ENCODE results near the gene PAF1.

DNA sequence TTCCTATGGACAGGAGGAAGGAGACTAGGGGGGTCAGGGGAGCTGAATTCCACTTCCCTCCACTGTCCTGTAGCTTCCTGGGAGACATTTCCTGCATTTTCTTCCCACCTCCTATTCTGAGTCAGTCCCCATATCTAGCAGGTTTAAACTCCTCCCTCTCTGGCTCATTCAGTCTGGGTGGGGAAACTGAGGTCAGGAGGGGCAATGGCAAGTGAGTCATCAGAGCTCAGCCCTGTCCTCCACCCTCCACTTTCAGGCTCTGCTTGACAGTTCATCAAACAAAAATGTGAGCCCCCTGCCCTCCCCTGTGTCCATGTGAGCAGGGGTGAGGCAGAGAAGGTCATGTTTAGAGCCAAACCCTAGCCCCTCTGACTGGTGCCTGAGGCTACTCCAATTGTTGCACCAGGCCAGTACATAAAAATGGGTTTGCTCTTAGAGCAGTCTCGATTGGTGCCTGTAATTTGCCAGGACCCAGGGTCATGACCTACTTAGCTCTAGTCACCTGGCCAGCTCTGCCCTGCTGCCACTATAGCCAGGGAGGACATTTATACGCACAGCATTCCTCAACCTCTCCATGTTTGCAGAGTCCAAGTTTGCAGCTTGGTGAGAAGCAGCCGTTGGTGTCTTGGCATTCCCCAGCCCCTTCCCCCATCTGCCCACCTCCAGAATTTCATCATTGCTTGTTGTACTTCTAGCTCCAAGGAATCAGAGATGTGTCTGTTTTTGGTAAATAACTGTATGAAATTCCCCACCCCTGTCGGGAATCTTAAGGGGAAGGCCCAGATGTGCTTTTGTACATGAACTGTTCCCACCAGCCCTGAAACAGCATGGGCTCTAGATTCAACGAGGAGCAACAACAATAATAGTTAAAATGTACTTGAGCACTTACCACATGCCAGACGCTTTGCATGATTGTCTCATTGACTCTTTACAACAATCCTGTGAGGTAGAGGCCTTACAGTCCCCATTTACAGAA, 27.9 kb downstream of the PAF1 start:
- TF ChIP-seq, protein P1, sequence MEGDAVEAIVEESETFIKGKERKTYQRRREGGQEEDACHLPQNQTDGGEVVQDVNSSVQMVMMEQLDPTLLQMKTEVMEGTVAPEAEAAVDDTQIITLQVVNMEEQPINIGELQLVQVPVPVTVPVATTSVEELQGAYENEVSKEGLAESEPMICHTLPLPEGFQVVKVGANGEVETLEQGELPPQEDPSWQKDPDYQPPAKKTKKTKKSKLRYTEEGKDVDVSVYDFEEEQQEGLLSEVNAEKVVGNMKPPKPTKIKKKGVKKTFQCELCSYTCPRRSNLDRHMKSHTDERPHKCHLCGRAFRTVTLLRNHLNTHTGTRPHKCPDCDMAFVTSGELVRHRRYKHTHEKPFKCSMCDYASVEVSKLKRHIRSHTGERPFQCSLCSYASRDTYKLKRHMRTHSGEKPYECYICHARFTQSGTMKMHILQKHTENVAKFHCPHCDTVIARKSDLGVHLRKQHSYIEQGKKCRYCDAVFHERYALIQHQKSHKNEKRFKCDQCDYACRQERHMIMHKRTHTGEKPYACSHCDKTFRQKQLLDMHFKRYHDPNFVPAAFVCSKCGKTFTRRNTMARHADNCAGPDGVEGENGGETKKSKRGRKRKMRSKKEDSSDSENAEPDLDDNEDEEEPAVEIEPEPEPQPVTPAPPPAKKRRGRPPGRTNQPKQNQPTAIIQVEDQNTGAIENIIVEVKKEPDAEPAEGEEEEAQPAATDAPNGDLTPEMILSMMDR (IDR thresholded peaks at IDR 0.05 in 2 of 3, conservative IDR thresholded peaks at IDR 0.05 in 1 of 3; ENCODE audit: borderline replicate concordance in 1 of 3, insufficient read depth in 1 of 3, low read depth in 2 of 3, low read length in 2 of 3) = no peak
- TF ChIP-seq POLR2AphosphoS5 (IDR thresholded peaks at IDR 0.05; ENCODE audit: low read depth, low read length) (no peak), EZH2phosphoT487 (IDR thresholded peaks at IDR 0.05; ENCODE audit: borderline replicate concordance) (no peak), SRF (IDR thresholded peaks at IDR 0.05; ENCODE audit: low read depth) (no peak), RAD21 (IDR thresholded peaks at IDR 0.05; ENCODE audit: low read depth) (no peak), JUND (IDR thresholded peaks at IDR 0.05) (no peak), CBX3 (IDR thresholded peaks at IDR 0.05; ENCODE audit: low read depth) (no peak), ELF1 (IDR thresholded peaks at IDR 0.05; ENCODE audit: borderline replicate concordance, low read depth) (no peak), EZH2 (IDR thresholded peaks at IDR 0.05) (no peak), POLR2A (IDR thresholded peaks at IDR 0.05; ENCODE audit: borderline replicate concordance, extremely low read depth, insufficient read depth, insufficient read length) (no peak), YY1 (IDR thresholded peaks at IDR 0.05; ENCODE audit: extremely low read depth, insufficient replicate concordance, low read depth, low read length) (no peak), SP1 (IDR thresholded peaks at IDR 0.05; ENCODE audit: low read depth) (no peak), EGR1 (IDR thresholded peaks at IDR 0.05; ENCODE audit: low read depth) (no peak)
- TF ChIP-seq, protein P2, sequence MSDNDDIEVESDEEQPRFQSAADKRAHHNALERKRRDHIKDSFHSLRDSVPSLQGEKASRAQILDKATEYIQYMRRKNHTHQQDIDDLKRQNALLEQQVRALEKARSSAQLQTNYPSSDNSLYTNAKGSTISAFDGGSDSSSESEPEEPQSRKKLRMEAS (IDR thresholded peaks at IDR 0.05) = no peak
